GM12873 (cell line): ENCODE measurements around the gene CHN1.

Experiments used
- TF ChIP-seq, protein P1 (sequence below): IDR thresholded peaks from 2 replicates; pipeline ENCODE4 v1.5.1; 2012; ENCODE audit warnings: low read depth, mild to moderate bottlenecking, moderate library complexity, low read length, control low read depth; ENCODE audit not compliant: insufficient read depth; ENCODE audit errors: missing control alignments

CHN1 gene

GRCh38 chr2:174919947-174920595 lies 85.1 kb downstream of the CHN1 start:
- TF ChIP-seq, protein P1, sequence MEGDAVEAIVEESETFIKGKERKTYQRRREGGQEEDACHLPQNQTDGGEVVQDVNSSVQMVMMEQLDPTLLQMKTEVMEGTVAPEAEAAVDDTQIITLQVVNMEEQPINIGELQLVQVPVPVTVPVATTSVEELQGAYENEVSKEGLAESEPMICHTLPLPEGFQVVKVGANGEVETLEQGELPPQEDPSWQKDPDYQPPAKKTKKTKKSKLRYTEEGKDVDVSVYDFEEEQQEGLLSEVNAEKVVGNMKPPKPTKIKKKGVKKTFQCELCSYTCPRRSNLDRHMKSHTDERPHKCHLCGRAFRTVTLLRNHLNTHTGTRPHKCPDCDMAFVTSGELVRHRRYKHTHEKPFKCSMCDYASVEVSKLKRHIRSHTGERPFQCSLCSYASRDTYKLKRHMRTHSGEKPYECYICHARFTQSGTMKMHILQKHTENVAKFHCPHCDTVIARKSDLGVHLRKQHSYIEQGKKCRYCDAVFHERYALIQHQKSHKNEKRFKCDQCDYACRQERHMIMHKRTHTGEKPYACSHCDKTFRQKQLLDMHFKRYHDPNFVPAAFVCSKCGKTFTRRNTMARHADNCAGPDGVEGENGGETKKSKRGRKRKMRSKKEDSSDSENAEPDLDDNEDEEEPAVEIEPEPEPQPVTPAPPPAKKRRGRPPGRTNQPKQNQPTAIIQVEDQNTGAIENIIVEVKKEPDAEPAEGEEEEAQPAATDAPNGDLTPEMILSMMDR, result no peak

GRCh38 chr2:174918886-174919526 lies 86.2 kb downstream of the CHN1 start:
- TF ChIP-seq, protein P1, result no peak

DNA sequence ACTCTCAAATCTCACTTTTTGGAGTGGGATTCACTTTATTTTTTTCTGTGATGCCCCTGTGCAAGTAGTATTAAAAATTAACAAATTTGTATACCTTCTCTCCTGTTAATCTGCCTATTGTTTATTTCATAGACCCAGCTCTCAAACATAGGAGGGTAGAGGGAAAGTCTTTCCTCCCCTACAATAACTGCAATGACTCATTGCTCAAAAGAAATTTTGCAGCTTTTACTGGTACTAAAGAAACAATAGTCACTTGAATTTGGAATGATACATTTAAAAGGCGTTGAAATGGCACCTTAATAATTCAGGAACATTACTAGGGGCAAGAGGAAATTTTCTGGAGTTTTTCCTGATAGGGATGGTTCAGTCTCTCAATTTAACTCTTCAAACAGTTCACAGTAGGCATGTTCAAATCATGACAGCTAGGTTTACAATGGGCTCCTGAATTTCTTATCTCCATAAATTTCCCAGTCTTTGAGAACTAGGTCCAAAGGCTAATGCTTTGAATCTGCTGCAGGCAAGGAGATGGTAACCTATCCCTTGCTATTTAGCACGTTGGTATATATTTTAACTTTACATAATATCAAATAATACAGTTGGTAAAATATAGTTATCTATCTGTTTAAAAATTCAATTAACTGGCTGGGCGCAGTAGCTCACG lies 88.8 kb downstream of the CHN1 start:
- TF ChIP-seq, protein P1, result no peak

GRCh38 chr2:174914853-174915760 lies 90.1 kb downstream of the CHN1 start:
- TF ChIP-seq, protein P1, result no peak

DNA sequence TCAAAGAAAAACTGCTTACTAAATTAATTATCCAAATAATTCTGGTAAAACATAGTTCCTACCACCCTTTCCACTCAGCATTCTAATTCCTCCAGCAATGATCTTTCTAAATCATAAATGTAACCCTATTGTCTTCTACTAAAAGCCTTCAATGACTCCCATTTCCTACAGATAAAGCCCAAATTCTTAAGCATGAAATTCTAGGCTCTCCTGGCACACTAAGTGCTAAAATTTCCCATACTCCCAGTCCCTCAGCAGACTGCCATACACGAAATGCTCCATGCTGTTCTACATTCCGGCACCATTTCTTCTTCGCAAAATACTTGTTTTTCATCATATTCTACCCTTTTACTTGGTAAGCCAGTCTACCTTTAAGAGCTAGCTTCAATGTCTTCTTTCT lies 96.9 kb downstream of the CHN1 start:
- TF ChIP-seq, protein P1, result no peak

DNA sequence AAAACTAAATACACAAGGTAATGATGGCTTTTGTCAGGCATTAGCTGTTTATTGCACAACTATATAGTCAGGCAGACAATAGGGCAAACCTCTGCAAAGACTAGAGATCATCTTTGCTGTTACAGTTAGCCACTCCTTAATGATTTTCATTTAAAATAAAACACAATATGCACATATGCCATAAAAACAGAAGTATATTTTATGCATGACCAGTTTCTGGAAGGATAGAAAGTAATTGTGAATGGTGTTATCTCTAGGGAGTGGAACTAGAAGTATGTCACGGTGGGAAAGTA lies 102.0 kb downstream of the CHN1 start:
- TF ChIP-seq, protein P1, result no peak
